OCI-LY1 (cell line): ENCODE results near the gene GALNT9.

Experiments used
- EZH2 ChIP-seq: fragments of 200-600 bp; sonication (generic), shearing (Covaris generic); IDR thresholded peaks from 2 replicates; pipeline ENCODE4 v1.8.0; 2017; ENCODE audit warnings: borderline replicate concordance, mixed run types, mild to moderate bottlenecking, antibody characterized with exemption, low read length, moderate library complexity, mixed read lengths
- TF ChIP-seq, protein P1 (sequence below): fragments of 200-600 bp; sonication (generic), shearing (Covaris generic); IDR thresholded peaks from 2 replicates; pipeline ENCODE4 v1.5.1; 2017; ENCODE audit warnings: mild to moderate bottlenecking, antibody characterized with exemption, low read length, moderate library complexity, mixed read lengths

DNA sequence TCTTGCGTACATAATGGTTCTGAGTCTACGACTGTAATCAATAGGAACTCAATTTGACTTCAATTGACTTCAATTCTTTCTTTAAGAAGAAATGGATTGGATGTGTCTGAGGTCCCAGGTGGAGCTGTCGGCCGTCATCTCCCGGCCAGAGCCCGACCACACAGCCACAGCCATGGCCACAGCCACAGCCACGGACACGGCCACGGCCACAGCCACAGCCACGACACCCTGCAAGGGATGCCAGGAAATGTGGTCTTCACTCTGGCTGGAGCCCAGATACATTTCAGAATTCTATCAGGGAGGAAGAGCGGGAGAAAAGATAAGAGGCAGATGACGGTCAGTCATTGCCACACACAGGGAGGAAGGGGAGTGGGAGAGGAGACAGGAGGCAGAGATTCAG, 58.9 kb downstream of the GALNT9 start:
- TF ChIP-seq, protein P1, sequence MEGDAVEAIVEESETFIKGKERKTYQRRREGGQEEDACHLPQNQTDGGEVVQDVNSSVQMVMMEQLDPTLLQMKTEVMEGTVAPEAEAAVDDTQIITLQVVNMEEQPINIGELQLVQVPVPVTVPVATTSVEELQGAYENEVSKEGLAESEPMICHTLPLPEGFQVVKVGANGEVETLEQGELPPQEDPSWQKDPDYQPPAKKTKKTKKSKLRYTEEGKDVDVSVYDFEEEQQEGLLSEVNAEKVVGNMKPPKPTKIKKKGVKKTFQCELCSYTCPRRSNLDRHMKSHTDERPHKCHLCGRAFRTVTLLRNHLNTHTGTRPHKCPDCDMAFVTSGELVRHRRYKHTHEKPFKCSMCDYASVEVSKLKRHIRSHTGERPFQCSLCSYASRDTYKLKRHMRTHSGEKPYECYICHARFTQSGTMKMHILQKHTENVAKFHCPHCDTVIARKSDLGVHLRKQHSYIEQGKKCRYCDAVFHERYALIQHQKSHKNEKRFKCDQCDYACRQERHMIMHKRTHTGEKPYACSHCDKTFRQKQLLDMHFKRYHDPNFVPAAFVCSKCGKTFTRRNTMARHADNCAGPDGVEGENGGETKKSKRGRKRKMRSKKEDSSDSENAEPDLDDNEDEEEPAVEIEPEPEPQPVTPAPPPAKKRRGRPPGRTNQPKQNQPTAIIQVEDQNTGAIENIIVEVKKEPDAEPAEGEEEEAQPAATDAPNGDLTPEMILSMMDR: no peak
- no peak for TF ChIP-seq EZH2
